Naive thymus-derived CD4-positive, alpha-beta T cell (primary cell): ENCODE data around the gene MORC4. TPM values are rescaled to one million over a fixed set of nuclear protein-coding genes. Genes with fewer than 3 reads are reported as not detected.
A peak's percentile ranks its signal among the peaks of the same experiment; 100 is the strongest.

Experiments used
- ATAC-seq: fragments of 150-1000 bp; cut with Tn5 transposase; 2 replicates; pipeline ENCODE4 v1.10.0; 2021; ENCODE audit warnings: mild to moderate bottlenecking, moderate library complexity
- CTCF ChIA-PET: fragments of 350-600 bp; sonication (Branson Sonifier 250); formaldehyde crosslinking; loops from one replicate; lab custom pipeline; 2021; ENCODE audit warnings: antibody characterized with exemption; lab: Charles Lee
- POLR2A ChIA-PET: fragments of 350-600 bp; sonication (Branson Sonifier 250); formaldehyde crosslinking; loops from one replicate; lab custom pipeline; 2021; ENCODE audit warnings: antibody characterized with exemption, inconsistent platforms; lab: Charles Lee
- DNase-seq, 9 donors: peaks; one replicate each; pipeline versions ENCODE4 v3.0.0 to v3.0.0-alpha.2; 2020 to 2022; ENCODE audit warnings: mixed read lengths in 1 of 9
- H3K27ac ChIP-seq: one replicate; pipeline ENCODE4 v1.7.0; 2013; ENCODE audit warnings: mild to moderate bottlenecking, low read depth, low read length, moderate library complexity
- H3K27me3 ChIP-seq, 2 donors: one replicate each; pipeline ENCODE4 v1.7.0; 2013; ENCODE audit warnings: low read length in 2 of 2, mild to moderate bottlenecking in 2 of 2, moderate library complexity in 2 of 2; ENCODE audit not compliant: control insufficient read depth in 2 of 2, insufficient read depth in 2 of 2
- H3K36me3 ChIP-seq, 3 experiments: 1 replicate in 2 of 3; 2 replicates in 1 of 3; pipeline ENCODE4 v1.7.0; 2013; ENCODE audit warnings: low read length in 3 of 3, mild to moderate bottlenecking in 3 of 3, moderate library complexity in 1 of 3; ENCODE audit not compliant: insufficient read depth in 3 of 3, control insufficient read depth in 2 of 3
- H3K4me1 ChIP-seq, 2 donors: one replicate each; pipeline ENCODE4 v1.7.0; 2013; ENCODE audit warnings: low read length in 2 of 2, mild to moderate bottlenecking in 2 of 2, moderate library complexity in 1 of 2; ENCODE audit not compliant: control insufficient read depth in 2 of 2, insufficient read depth in 2 of 2
- H3K4me3 ChIP-seq: 2 replicates; pipeline ENCODE4 v1.7.0; 2013; ENCODE audit warnings: mild to moderate bottlenecking, low read length
- H3K9me3 ChIP-seq, 3 experiments: 1 replicate in 2 of 3; 2 replicates in 1 of 3; pipeline ENCODE4 v1.7.0; 2013; ENCODE audit warnings: low read length in 3 of 3; ENCODE audit not compliant: control insufficient read depth in 2 of 3
- H3K27ac Mint-ChIP-seq, 9 donors: one replicate each; pipeline ENCODE4 v1.8.0; 2020 to 2022; ENCODE audit warnings: mixed read lengths in 9 of 9, mild to moderate bottlenecking in 8 of 9, moderate library complexity in 5 of 9, inconsistent platforms in 2 of 9
- H3K27me3 Mint-ChIP-seq, 5 donors: one replicate each; pipeline ENCODE4 v1.8.0; 2021 to 2022; ENCODE audit warnings: mixed read lengths in 5 of 5, mild to moderate bottlenecking in 1 of 5
- H3K36me3 Mint-ChIP-seq, 5 donors: one replicate each; pipeline ENCODE4 v1.8.0; 2020 to 2022; ENCODE audit warnings: mixed read lengths in 5 of 5, mild to moderate bottlenecking in 3 of 5, inconsistent platforms in 1 of 5
- H3K4me1 Mint-ChIP-seq, 7 donors: one replicate each; pipeline ENCODE4 v1.8.0; 2020 to 2022; ENCODE audit warnings: mixed read lengths in 7 of 7, mild to moderate bottlenecking in 3 of 7, inconsistent platforms in 1 of 7
- H3K4me3 Mint-ChIP-seq, 10 donors: one replicate each; pipeline ENCODE4 v1.8.0; 2020 to 2022; ENCODE audit warnings: mild to moderate bottlenecking in 10 of 10, mixed read lengths in 10 of 10, moderate library complexity in 6 of 10, inconsistent platforms in 2 of 10
- H3K9me3 Mint-ChIP-seq, 11 donors: one replicate each; pipeline ENCODE4 v1.8.0; 2020 to 2022; ENCODE audit warnings: mixed read lengths in 11 of 11, mild to moderate bottlenecking in 4 of 11, inconsistent platforms in 1 of 11, moderate library complexity in 1 of 11
- intact Hi-C, 2 donors: fragments of 100-400 bp; cut with micrococcal nuclease; formaldehyde crosslinking; loops; one replicate each; pipeline ENCODE4 v1.15.1; 2023
- polyA plus RNA-seq, 2 donors: library from polyadenylated mRNA; unstranded; fragments of 300-500 nt; fragmentation: Illumina TruSeq; gene quantifications; one replicate each; pipeline ENCODE4 v1.2.3, GENCODE V29; 2021
- total RNA-seq, 6 experiments: library from RNA in 5 of 6; stranded (reverse) in 5 of 6; gene quantifications; 1 replicate in 5 of 6; 2 replicates in 1 of 6; pipeline ENCODE4 v1.2.3 and lab custom pipeline; 2021 to 2026

Gene MORC4
- total and polyA plus RNA-seq, 7 experiments from 2014 or later, result 5.9 to 12.7 (median 8.3) TPM

GRCh38 chrX:106936246-106936645, 63.8 kb downstream of the MORC4 start:
- Mint-ChIP-seq H3K4me3 (no peak overlapping the region), H3K27ac (no peak overlapping the region), H3K36me3 (peaks cover 0 to 4% (median 0%) of the 10 kb centered on the region in 5 donors), H3K9me3 (no peaks in the 10 kb centered on the region), H3K27me3 (no peaks in the 10 kb centered on the region), H3K4me1 (peaks cover 0 to 14% (median 6%) of the 10 kb centered on the region in 7 donors)
- ATAC-seq (no peak), DNase-seq (no peak)
- intact Hi-C loops, result no loop called here
- H3K9me3 ChIP-seq, result no peaks in the 10 kb centered on the region
- H3K4me1 ChIP-seq, result peaks cover 0 to 4% of the 10 kb centered on the region in 2 donors
- no peaks in the 10 kb centered on the region for H3K27me3 ChIP-seq
- CTCF ChIA-PET, result no interaction called here
- no peak overlapping the region for H3K27ac ChIP-seq
- POLR2A ChIA-PET, result no interaction called here
- no peak overlapping the region for H3K4me3 ChIP-seq
- no peaks in the 10 kb centered on the region for H3K36me3 ChIP-seq

GRCh38 chrX:106935175-106935574, 64.8 kb downstream of the MORC4 start:
- no peaks in the 10 kb centered on the region for H3K9me3 ChIP-seq
- no peaks in the 10 kb centered on the region for H3K36me3 ChIP-seq
- DNase-seq, result no peak
- H3K27me3 ChIP-seq, result no peaks in the 10 kb centered on the region
- ChIA-PET POLR2A (no interaction called here), CTCF (no interaction called here)
- H3K4me1 ChIP-seq, result peaks cover 0 to 4% of the 10 kb centered on the region in 2 donors
- Mint-ChIP-seq H3K27ac (no peak overlapping the region), H3K36me3 (no peaks in the 10 kb centered on the region), H3K4me1 (peaks cover 0 to 14% (median 6%) of the 10 kb centered on the region in 7 donors), H3K4me3 (no peak overlapping the region), H3K27me3 (no peaks in the 10 kb centered on the region), H3K9me3 (no peaks in the 10 kb centered on the region)
- intact Hi-C loops, result no loop called here
- H3K4me3 ChIP-seq, result no peak overlapping the region
- no peak for ATAC-seq
- H3K27ac ChIP-seq, result no peak overlapping the region

GRCh38 chrX:106933538-106933961, 66.5 kb downstream of the MORC4 start:
- ATAC-seq (no peak), DNase-seq (peak in 1 of 9 donors; percentile 2)
- H3K27ac Mint-ChIP-seq, result peak overlapping the region in 4 of 9 donors; percentile 37 to 54 (median 48)
- ChIA-PET CTCF (no interaction called here), POLR2A (no interaction called here)
- Histone ChIP-seq H3K4me1 (peaks cover 0 to 4% of the 10 kb centered on the region in 2 donors), H3K9me3 (no peaks in the 10 kb centered on the region), H3K36me3 (no peaks in the 10 kb centered on the region), H3K27ac (no peak overlapping the region), H3K27me3 (no peaks in the 10 kb centered on the region), H3K4me3 (no peak overlapping the region)
- no peak overlapping the region for H3K4me3 Mint-ChIP-seq
- H3K27me3 Mint-ChIP-seq, result no peaks in the 10 kb centered on the region
- H3K9me3 Mint-ChIP-seq, result no peaks in the 10 kb centered on the region
- intact Hi-C loops, result no loop called here
- no peaks in the 10 kb centered on the region for H3K36me3 Mint-ChIP-seq
- peaks cover 0 to 14% (median 6%) of the 10 kb centered on the region in 7 donors for H3K4me1 Mint-ChIP-seq

GRCh38 chrX:106932960-106933537, 67.0 kb downstream of the MORC4 start:
- H3K36me3 Mint-ChIP-seq, result no peaks in the 10 kb centered on the region
- Histone ChIP-seq H3K27me3 (no peaks in the 10 kb centered on the region), H3K4me1 (peaks cover 0 to 4% of the 10 kb centered on the region in 2 donors), H3K27ac (no peak overlapping the region), H3K9me3 (no peaks in the 10 kb centered on the region), H3K36me3 (no peaks in the 10 kb centered on the region), H3K4me3 (no peak overlapping the region)
- intact Hi-C loops, result no loop called here
- H3K27ac Mint-ChIP-seq, result peak overlapping the region in 5 of 9 donors; percentile 4 to 54 (median 37)
- H3K4me3 Mint-ChIP-seq, result no peak overlapping the region
- no peak for DNase-seq
- ATAC-seq, result no peak
- H3K27me3 Mint-ChIP-seq, result no peaks in the 10 kb centered on the region
- ChIA-PET POLR2A (no interaction called here), CTCF (no interaction called here)
- peaks cover 0 to 14% (median 6%) of the 10 kb centered on the region in 7 donors for H3K4me1 Mint-ChIP-seq
- no peaks in the 10 kb centered on the region for H3K9me3 Mint-ChIP-seq

- Mint-ChIP-seq H3K27ac (peak overlapping the region in 2 of 9 donors; percentile 23 to 37), H3K27me3 (no peaks in the 10 kb centered on the region), H3K4me3 (no peak overlapping the region), H3K9me3 (no peaks in the 10 kb centered on the region), H3K4me1 (peaks cover 0 to 14% (median 6%) of the 10 kb centered on the region in 7 donors), H3K36me3 (no peaks in the 10 kb centered on the region)
- Histone ChIP-seq H3K9me3 (no peaks in the 10 kb centered on the region), H3K27ac (no peak overlapping the region), H3K27me3 (no peaks in the 10 kb centered on the region), H3K4me1 (peaks cover 0 to 4% of the 10 kb centered on the region in 2 donors), H3K4me3 (no peak overlapping the region), H3K36me3 (no peaks in the 10 kb centered on the region)
- CTCF ChIA-PET, result no interaction called here
- POLR2A ChIA-PET, result no interaction called here
- ATAC-seq, result no peak
- no peak for DNase-seq
- intact Hi-C loops, result no loop called here
Measured at GRCh38 chrX:106932492-106932923, 67.5 kb downstream of the MORC4 start.

- no peaks in the 10 kb centered on the region for H3K9me3 ChIP-seq
Measured at GRCh38 chrX:106931831-106932491, 68.1 kb downstream of the MORC4 start.

GRCh38 chrX:106928227-106928626, 71.8 kb downstream of the MORC4 start:
- CTCF ChIA-PET, result no interaction called here
- no peak overlapping the region for H3K4me3 Mint-ChIP-seq
- ATAC-seq, result no peak

More at GRCh38 chrX:106931831-106932491, 68.1 kb downstream of the MORC4 start:
- Mint-ChIP-seq H3K27ac (no peak overlapping the region), H3K9me3 (no peaks in the 10 kb centered on the region), H3K4me1 (peaks cover 0 to 14% (median 6%) of the 10 kb centered on the region in 7 donors), H3K4me3 (no peak overlapping the region), H3K36me3 (no peaks in the 10 kb centered on the region), H3K27me3 (no peaks in the 10 kb centered on the region)
- ChIA-PET POLR2A (no interaction called here), CTCF (no interaction called here)
- H3K36me3 ChIP-seq, result no peaks in the 10 kb centered on the region
- DNase-seq, result no peak
- no peak for ATAC-seq
- no peaks in the 10 kb centered on the region for H3K27me3 ChIP-seq
- no peak overlapping the region for H3K4me3 ChIP-seq
- intact Hi-C loops, result no loop called here
- peaks cover 0 to 4% of the 10 kb centered on the region in 2 donors for H3K4me1 ChIP-seq
- H3K27ac ChIP-seq, result no peak overlapping the region

More at GRCh38 chrX:106928227-106928626, 71.8 kb downstream of the MORC4 start:
- Mint-ChIP-seq H3K27ac (no peak overlapping the region), H3K27me3 (no peaks in the 10 kb centered on the region), H3K4me1 (peaks cover 0 to 8% (median under 1%) of the 10 kb centered on the region in 7 donors), H3K36me3 (no peaks in the 10 kb centered on the region), H3K9me3 (no peaks in the 10 kb centered on the region)
- no peak overlapping the region for H3K27ac ChIP-seq
- intact Hi-C loops, result no loop called here
- POLR2A ChIA-PET, result no interaction called here
- no peaks in the 10 kb centered on the region for H3K4me1 ChIP-seq
- no peaks in the 10 kb centered on the region for H3K9me3 ChIP-seq
- no peak for DNase-seq
- H3K4me3 ChIP-seq, result no peak overlapping the region
- no peaks in the 10 kb centered on the region for H3K36me3 ChIP-seq
- no peaks in the 10 kb centered on the region for H3K27me3 ChIP-seq
